IPS-NIHi7 (cell line): ENCODE results near the gene GALNT13.

ENCODE experiments used
- DNase-seq: peaks from one replicate; pipeline ENCODE4 v3.0.0; 2012; ENCODE audit warnings: mixed read lengths; ENCODE audit errors: extremely low spot score

GALNT13 gene

GRCh38 chr2:153871231-153872221, at the start of gene GALNT13:
TSS of gene GALNT13 (plus strand) at chr2:153871922.
- DNase-seq = peak; percentile 80

- DNase-seq = no peak
Measured at GRCh38 chr2:153823880-153824279, 47.8 kb upstream of the GALNT13 start.

DNA sequence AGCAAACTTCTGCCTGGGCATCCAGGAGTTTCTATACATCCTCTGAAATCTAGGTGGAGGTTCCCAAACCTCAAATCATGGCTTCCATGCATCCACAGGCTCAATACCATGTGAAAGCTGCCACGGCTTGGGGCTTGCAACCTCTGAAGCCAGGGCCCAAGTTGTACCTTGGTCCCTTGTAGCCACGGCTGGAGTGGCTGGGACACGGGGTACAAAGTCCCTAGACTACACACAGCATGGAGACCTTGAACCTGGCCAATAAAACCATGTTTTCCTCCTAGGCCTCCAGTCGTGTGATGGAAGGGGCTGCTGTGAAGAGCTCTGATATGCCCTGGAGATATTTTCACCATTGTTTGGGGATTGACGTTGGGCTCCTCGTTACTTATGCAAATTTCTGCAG, 43.4 kb upstream of the GALNT13 start:
- DNase-seq = no peak

GRCh38 chr2:153834662-153835061, 37.1 kb upstream of the GALNT13 start:
- DNase-seq = no peak

- DNase-seq = no peak
Measured at GRCh38 chr2:153858250-153858649, 13.5 kb upstream of the GALNT13 start.

DNA sequence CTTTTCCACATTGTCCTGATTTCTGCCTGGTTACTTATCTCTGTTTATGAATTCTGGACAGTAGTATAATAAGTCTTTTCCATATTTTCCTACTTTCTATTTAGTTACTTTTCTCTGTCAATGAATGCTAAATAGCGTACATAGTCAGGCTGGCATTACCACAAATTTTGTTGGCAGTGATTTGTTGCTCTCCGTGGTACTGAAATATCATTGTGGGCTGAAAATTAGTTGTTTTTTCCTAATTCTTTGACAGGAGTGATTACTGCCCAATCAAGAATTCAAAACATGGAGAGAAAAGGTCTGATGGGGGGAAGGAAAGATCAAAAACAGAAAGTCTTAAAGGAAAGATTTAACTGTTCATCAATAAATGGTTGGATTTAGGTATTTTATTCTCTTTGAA, 7.7 kb upstream of the GALNT13 start:
- DNase-seq = no peak

GRCh38 chr2:153866595-153866994, 5.1 kb upstream of the GALNT13 start:
- DNase-seq = no peak

DNA sequence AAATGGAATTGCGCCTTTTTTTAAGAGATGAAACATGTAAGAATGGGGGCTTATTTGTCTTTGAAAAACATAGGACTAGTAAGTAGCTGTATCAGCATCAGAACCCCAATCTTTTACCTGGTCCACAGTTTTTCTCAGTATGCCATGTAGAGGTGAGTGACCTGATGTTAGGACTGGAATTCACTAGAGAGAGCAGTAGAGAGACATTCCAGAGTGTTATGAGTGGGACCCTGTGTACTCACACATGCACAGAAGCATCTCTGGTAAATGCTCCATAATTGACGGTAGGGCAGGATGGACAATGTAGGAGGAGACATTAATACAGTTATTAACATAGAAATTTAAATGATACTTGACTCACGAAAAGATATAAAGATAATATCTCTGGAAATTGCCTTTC, 1.4 kb upstream of the GALNT13 start:
- peak; percentile 16 for DNase-seq

DNA sequence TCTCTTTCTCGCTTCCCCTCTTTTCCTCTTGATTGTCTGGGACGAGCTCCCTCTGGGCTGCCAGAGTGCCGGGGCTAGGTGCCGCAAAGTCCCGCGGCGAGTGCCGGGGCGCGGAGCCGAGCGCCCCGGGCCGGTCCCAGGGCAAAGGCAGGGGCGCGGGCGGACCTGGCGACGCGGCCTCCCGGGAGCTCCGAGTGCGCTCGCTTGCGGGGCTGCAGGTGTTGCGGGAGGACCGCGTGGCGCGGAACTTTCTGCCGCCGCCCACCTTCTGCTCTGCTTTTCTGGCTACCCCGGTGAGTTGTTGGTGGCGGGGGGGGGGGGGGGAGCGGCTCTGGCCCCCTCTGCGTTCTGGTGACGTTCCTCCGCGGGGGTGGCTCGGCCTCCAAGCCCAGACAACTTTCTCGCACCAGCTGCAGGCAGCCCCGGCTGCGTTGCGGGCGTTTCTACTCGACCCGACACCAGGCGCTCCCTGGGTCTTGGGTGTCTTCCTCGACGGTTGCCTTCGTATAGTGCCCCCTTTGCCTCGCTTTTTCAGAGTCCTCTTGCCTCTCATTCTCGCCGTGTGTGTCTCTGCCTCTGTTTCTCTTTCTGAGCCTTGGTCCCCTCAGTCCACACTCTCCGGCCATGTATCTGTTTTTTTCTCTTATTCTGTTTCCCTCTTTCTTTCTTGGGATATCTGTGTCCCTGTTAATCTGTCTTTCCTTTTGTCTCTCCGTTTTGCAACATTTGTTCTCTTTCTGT, 759 bp downstream of the GALNT13 start:
- DNase-seq = peak; percentile 10

- DNase-seq = peak; percentile 24
Measured at GRCh38 chr2:153873052-153874048, 1.6 kb downstream of the GALNT13 start.

- no peak for DNase-seq
Measured at GRCh38 chr2:153875801-153876466, 4.2 kb downstream of the GALNT13 start.

GRCh38 chr2:153880926-153881325, 9.2 kb downstream of the GALNT13 start:
- no peak for DNase-seq

DNA sequence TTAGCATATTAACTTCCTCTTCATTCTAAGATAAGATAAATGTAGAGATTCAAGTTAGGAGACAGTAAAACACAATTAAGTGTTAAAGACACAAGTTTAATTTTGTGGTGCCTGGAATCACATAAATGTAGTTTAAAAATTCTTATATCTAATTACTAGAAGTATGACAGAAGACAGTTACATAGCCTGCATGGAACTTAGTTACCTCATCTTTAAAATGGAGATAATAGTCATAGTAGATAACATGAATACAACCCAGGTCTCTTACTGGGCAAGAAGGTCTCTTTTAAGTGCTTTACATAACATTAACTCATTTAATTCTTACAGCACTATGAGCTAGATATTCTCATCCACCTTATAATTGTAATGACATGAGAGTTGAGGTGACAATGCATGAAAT, 15.1 kb downstream of the GALNT13 start:
- no peak for DNase-seq

GRCh38 chr2:153890576-153890975, 18.9 kb downstream of the GALNT13 start:
- peak; percentile 34 for DNase-seq

- DNase-seq = no peak
Measured at GRCh38 chr2:153891051-153891450, 19.3 kb downstream of the GALNT13 start.

- DNase-seq = no peak
Measured at GRCh38 chr2:153912798-153913396, 41.2 kb downstream of the GALNT13 start.

GRCh38 chr2:153917570-153917969, 45.8 kb downstream of the GALNT13 start:
- no peak for DNase-seq

DNA sequence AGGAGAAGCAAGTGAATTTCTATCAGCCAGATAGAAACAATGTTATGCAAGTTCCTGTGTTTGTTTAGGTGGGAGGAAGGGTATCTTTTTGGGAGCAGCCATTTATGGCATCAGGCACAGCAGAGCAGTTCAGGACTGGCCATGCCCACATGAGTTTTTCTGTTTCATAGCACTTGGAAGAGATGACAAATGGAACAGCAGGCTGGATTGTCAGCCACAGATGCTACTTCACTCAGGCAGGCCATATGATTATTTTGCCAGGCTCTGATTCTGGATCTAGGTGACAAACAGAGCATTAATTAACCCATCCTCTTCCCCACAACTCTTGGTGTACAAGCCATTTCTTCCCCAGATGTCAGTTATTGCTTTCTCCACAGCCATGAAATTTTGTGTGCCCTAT, 63.8 kb downstream of the GALNT13 start:
- no peak for DNase-seq

DNA sequence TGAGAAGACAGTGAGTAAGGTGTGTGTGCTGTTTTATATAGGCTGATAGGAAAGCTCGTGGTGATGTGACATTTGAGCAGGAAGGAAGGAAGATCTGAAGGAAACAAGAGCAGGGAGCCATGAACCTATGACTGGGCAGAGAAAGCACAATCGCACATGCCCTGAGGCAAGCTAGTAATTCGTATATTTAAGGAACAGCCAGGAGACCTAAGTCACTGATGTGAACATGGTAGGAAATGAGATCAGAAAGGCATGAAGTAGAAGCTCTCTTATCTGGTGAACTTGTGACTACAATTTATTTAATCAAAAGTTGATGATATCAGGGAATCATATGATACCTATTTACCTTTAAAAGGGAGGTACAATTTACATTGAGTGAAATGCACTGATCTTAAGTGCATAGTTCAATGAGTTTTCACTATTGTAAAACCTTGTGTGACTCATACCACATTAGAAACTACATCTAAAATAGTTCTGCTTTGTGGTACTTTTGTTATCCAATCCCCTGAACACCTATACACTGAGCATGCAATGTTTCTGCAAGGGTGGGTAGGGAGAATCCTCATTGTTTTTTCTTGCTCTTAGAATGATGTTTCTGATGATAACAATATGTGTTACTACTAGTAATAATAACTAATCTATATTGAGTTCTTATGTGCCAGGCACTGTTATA, 67.5 kb downstream of the GALNT13 start:
- DNase-seq = no peak

- no peak for DNase-seq
Measured at GRCh38 chr2:153940511-153940910, 68.8 kb downstream of the GALNT13 start.
